Measurements from ENCODE around the gene CDH8. TPM values are rescaled to one million over a fixed set of nuclear protein-coding genes. Genes with fewer than 3 reads are reported as not detected.
"Not testable (repeated sequence)": the region's sequence is repeated elsewhere in the genome, so short reads cannot be mapped to it uniquely, and the experiment has no call there.

CDH8 gene
- total RNA-seq, 1 experiment from 2014 or later, result not detected

DNA sequence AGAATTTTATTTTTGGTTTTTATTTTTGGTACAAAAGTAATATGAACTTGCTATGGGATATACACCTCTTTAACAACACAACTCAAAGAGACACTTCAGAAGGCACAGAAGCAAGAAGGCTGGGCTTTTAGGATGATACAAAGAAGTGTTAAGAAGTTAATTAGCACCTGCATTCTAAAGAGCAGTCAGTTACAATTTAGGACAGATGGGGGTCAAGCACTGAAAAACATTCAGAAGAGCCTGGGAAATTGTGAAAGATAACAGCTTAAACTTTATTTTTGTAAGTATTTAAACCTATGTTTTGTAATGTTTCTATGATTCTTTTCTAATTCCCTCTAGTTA, 163.5 kb downstream of the CDH8 start:
- DNase-seq (ENCODE audit: low read depth), result no peak

DNA sequence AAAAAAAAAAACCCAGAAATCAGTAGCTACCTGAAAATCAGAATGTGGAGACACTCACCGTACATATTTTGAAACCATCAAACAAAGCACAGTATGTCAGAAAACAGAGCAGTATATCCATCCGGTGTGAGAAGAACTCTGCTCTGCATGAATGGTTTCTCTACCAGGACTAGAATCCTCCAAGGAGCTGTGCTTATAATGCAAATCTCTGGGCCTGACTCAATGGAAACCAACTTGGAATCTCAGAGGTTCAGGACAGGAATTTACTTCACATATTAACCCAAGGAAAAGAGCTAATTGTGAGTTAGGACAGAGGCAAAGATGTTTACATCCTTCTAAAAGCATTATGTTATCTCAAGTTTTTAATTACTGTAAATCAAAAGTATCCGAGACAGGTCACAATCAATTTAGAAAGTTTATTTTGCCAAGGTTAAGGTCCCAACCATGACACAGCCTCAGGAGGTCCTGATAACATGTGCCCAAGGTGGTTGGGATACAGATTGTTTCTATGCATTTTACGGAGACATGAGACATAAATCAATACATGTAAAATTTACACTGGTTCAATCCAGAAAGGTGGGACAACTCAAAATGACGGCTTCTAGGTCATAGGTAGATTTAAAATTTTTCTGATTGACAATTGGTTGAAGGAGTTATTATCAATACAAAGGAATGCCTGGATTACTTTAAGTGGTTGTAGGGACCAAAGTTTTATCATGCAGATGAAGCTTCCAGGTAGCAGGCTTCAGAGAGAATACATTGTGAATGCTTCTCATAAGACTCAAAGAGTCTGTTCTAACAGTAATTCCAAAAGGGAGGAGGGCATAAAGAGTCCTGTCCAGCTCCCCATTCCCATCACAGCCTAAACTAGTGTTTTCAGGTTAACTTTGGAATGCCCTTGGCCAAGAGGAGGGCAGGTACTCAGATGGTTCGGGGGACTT, 164.1 kb downstream of the CDH8 start:
- DNase-seq (ENCODE audit: low read depth), result no peak

DNA sequence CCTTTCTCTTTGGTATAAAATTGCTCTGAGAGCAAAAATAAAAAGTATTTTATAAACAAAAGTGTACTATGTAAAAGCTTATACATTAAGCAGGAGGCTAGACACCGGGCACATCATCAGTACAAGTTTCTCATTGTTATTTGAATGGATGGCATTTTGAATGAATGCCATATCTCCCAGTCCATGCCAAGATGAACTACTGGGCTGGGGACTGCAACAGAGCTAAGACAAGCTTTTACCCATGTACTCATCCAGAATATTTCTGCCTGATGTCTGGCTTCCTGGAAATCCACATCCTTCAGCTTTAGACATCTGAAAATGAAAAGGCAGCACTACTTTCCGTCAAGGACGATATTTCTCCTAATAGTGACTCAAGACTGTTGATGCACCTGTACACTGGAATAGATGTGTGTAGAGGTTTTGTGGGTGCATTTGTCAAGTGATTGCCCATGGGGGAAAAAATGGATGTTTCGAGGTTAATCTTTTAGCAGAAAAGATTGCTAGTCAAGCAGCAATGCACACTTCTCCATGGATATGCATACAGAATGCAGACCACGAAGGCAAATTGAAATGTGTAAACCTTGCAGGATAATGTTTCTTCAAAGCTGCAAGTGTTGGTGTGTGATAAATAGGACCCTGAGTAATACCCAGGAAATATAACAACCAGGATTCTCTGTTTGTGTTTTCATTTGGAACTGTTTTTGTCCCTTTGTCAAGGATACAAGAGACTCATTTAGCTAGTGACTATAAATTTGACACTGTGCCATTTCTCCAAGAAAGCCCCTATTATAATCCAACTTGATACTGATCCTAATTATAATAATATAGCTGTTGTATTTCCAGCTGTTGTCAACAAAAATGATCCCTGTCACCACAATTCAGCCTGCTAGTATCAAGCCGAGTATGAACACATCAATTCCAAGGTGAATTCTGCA, 173.8 kb downstream of the CDH8 start:
- DNase-seq (ENCODE audit: low read depth), result no peak

DNA sequence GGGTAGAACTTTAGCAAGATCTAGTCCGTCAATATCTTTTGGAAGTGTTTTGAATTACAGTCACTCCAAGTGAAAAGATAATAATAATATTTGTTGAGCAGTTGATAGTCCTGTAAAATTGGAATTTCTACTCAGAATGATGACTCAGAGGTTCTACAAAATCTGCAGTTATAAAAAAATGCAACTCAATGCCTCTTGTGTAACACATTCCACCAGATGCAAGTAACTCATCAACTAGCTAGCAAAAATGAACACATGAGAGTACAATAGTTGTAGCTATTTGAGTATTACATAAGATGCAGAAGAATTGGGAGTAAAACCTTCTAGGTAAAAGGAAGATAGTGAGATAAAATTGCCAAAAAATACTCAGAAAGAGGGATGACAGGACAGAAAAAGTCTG, 177.2 kb downstream of the CDH8 start:
- no peak for DNase-seq (ENCODE audit: low read depth)

DNA sequence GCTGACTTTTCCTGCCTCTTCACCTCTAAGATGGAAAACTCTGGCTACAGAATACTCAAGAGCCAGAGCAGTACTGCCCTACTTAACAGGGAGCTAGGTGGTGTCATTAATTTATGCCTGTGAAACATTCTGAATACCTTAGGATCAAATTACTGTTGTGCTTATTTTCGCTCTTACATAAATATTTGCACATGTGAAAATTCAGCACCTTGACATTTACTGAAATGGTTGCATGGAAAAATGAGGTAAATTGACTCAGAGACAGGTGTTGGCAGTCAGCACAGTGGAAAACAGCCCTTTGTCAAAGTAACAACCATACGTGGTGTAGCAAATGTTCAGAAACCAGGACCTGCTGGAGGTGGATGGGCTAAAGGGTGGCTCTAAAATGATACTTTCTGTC, 193.6 kb downstream of the CDH8 start:
- DNase-seq (ENCODE audit: low read depth), result no peak

DNA sequence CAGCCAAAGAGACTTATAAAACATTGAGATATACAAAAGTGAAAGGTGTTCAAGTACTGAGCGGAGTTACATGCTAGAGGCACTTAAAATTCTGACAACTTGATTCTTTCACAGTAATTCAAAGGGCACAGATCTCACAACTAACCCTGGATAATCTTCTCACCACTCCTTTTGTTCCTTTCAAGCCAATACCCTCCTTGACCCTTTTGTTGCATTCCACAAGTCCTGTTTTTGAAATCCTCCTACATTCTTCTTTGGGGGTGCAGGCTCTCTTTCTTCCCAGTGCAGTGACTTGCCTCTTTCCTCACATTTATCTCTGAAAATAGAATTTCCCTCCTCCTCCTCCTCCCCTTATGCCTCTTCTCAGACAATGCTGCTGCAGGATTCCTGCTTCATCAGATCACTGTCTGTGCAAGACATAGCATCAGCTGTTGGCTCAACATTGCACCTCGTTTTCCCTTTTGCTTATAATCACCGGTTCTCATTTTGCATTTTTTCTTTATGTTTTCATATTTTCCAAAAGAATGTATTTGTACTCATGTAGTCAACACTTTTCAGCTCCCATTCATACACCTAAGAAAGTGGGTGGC, 199.3 kb downstream of the CDH8 start:
- no peak for DNase-seq (ENCODE audit: low read depth)

DNA sequence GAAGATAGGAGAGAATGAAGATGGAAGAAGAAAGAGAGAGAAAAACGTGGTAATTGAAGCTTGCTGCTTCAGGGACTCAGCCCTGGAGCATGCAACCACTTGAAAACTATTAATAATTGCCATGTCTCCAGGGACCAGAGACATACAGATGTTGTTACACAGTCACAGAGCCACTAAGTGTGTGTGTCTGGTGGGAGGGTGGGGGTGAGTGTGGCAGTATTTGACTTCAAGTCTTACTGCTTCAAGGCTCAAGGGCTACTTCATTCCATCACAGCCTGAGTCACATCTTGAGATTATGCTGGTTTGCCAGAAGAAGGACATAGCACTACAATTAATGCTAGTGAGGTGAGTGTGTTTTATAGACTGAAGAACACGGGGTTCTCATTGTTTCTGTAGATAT, 202.2 kb downstream of the CDH8 start:
- DNase-seq (ENCODE audit: low read depth), result no peak

DNA sequence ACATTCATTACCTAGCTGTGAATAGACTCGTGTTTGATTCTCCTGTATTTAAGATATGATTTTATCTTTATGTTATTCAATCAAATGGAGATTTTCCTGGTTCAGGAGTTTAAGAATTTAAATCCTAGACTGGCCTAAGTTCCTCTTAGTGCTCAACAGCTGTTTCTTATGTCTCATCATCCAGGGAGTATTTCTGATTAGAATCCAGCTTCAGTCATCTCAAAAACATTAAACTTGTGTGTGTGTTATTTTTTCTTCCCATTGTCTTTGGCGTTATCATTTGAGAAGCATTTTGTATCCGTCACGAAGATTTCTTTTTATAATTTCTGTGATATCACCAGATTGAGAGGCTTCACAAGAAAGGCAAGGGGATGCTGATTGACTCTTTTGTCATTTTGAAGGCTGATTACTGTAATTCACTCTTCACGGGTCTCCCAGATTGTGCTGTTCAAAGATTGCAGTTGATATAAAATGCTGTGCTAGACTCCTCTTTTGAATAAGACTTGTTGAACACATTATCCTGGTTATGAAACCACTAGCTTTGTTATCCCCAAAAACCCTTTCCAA, 204.8 kb downstream of the CDH8 start:
- DNase-seq (ENCODE audit: low read depth), result no peak

DNA sequence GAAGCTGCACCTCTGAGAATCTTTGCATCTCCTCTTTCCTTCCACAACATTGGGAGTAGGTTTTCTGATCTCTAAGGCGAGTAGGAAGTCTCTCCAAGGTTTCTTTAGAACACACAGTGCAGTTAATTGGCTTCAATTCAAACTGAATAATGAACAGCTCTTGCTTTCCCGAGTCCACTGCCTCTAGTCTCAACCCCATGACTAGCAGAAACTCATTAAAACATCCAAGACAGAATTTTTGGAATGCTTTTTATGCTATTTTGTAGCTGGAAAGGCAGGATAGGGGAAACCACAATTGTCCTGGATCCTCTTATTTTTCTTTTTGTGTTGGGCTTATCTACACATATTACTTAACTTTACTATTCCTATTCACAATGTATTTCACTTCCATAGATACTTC, 206.6 kb downstream of the CDH8 start:
- DNase-seq (ENCODE audit: low read depth), result no peak

DNA sequence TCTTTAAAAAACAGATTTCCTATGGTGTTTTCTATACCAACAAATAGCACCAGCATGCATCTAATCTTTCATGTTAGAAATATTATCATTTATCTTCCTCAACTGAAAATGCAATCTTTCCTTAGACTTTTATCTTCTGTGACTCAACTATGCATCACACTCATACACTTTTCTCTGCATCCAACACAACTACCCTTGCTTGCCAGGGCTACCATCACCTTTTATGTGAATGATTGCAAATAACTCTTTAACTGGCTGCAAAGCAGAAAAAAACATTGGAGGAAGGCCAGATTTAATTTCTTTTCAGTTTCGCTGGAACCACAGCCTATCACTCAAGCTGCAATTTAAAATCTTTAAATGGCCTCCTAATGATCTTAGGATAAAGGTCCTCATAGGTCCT, 212.9 kb downstream of the CDH8 start:
- no peak for DNase-seq (ENCODE audit: low read depth)

DNA sequence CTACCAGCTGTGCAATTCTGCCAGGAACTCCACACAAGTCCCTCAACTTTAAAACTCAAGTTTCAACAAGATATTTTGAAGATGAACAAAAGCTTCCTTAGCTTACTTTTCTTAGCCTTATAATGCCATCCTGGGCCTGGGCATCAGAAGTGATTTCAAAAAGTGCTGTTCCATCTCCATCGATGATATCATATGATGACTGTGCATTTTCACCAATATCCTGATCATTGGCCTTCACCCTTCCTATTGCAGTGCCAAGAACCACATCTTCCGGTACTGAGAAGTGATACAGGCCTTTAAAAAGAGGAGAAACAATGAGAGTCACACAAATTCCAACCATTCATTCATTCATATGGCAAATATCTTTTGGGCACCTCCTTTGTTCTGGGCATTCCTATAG, 215.4 kb downstream of the CDH8 start:
- no peak for DNase-seq (ENCODE audit: low read depth)

DNA sequence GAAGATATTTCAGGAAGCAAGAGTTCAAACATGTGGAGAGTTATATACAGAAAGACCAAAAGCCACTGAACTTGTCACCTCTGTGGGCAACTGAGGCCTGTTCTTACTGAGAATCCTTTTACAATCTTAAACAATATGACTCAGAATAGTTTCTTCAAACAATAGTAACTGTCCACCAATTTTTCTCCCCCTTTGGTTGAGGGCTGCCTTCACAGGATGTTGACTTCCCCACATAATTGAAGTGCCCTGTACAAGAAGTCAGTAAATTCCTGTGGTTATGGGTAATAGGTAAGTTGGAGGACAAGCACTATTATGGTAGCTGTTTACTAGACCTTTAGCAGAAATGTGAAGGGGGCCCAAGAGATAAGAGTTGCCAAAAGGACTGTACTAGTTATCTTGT, 215.8 kb downstream of the CDH8 start:
- peak; percentile 90 for DNase-seq (ENCODE audit: low read depth)

DNA sequence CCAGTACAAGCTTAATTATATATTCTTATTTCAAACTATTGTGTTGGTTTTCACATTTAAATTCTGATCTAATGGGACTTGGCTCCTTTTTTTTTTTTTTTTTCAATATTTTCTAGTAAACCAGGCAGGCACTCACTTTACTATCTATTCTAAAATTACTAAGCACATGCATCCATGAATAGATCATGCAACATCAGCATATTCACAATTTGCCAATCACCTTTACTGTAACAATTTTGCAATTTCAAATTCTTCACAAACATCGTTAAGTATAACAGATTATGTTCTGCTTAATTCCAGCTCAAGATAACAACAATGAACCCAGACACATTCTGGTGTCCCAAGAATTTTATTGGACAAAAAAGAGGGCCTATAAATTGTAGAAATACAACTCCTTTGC, 217.4 kb downstream of the CDH8 start:
- DNase-seq (ENCODE audit: low read depth), result no peak

DNA sequence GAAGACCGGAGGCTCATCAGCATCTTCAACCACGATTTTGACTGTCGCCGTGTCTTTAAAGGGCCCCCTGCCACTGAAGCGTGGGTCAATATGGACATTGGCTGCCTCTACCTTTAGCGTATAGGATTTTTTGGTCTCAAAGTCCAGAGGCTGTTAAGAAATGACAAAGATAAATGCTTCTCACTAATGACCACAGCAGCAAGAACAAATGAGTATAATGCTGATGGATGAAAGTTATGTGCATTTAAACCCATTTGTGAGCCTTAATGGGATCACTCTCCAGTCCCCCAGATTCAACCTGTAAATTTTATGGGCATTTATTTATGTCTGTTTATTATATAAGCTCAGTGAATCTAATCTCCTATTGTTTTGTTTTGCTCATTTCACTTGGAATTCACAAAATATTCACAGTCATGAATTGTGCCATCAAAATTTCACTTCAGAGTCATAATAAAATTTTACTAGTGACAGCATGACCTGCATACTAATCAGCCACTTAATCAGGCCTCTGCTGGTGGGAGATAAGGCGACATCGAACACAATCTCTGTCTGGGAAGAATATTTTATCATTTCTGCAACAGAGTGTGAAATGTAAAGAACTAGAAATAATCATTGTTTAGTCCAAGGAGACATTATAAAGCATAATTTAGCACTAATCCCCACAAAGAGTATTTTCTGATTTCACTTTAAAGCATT, 218.5 kb downstream of the CDH8 start:
- DNase-seq (ENCODE audit: low read depth), result no peak

DNA sequence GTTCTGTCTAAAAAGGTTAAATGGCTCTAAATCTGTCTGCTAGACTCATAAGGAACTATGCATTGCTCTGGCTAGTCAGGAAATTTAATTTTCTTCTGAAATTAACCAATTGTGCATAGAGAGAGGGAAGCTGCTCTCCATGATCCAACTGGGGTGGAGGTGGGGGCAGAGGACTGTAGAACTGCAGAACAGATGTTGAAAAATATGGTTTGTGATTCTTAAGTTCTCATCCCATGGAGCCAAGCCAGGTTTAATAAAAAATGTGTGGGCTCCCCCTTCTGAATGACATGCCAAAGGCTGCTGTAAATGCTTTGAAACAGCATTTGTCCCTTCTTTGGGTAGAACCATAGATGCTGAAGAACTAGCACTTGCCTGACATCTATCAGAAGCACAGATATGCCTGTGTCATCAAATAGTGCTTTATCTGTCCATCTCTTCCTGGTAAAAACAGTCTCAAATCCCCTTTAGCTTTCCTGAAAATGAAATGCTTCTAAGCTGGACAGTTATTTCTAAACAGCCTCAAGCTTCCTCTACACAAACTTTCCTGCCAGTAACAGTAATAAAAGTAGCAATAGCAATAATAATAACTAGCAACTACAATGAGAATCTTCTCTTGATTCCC, 221.4 kb downstream of the CDH8 start:
- DNase-seq (ENCODE audit: low read depth), result no peak

DNA sequence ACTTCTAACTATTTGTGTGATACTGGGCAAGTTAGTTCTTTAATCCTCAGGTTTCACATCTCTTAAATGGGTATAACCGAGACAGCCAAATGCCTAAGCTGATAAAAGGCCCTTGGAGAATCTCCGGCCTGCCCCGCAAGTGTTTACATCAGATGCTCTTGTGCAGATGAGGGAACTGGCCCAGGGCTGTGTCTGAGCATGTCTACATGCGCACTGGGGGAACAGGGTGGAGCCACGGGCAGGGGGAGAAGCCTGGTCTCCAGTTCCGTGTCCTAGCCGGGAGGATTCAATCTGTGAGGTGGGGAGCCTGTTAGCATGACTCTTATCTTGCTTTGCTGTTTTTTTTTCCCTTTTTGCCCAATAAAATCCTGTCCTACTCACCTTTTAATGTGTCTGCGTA, 222.9 kb downstream of the CDH8 start:
- no peak for DNase-seq (ENCODE audit: low read depth)

DNA sequence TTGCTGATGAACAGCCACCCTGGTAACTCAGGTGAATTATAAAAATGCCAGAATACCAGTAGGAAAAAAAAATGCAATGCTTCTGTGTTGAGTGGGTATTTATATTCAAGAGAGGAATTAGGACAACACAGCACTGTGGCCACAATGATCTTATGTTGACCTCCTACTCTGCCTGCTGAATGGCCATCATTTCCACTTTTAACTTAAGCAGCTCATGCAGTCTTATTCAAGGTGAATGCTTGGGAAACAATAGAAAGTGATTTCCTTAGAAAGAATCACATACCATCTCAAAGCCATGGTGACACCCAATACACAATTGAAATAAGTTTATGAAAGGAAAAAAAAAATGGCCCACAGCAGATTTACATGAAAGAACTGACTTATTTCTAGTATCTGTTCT, 224.0 kb downstream of the CDH8 start:
- DNase-seq (ENCODE audit: low read depth), result no peak

DNA sequence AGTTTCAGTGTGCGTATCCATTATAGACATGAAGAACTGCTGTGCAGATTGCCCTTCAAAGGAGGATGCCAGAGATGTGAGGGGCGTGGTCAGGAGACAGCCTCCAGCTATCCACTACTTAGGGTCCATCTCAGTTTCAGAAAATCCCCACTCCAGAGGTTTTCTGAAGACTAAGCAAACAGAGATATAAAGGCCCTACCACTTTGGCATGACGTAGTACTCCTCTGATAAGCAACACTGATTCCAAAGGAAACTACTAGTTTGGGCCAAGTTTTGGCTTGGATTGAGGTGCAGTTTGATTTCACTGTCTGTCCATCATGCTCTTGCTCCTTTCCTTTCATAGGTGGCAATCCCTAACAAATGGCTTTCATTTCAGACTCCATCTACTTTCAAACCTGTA, 228.7 kb downstream of the CDH8 start:
- no peak for DNase-seq (ENCODE audit: low read depth)

DNA sequence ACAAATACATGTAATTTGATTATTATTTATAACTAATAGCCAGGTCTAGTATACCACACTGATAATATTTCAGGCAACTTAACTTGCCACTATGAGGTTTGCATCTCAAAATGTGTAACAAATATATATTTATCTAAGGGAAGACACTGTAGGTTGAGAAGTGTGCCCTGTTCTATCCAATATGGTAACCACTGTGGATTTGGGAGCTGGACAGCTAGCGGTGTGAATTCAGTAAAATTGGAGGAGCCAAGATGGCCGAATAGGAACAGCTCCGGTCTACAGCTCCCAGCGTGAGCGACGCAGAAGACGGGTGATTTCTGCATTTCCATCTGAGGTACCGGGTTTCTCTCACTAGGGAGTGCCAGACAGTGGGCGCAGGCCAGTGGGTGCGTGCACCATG, 235.0 kb downstream of the CDH8 start:
- DNase-seq (ENCODE audit: low read depth), result not testable (repeated sequence)

DNA sequence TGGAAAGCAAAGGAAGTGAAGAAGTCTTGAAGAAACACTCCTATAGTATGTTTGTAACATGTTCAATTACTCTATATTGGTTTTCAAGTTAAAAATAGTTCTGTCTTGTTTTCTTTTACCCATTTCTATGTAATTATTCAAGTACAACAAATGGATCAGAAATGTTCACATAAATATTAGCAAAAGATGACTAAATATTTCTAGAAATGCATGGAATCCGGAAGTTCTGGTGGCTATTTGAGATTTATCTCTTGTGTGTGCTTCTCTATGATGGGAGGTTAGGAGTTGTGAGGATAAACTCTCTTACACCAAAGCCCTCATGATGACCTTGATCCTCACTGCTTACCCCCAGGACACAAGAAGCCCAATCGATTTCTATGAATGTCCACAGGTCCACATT, 237.5 kb downstream of the CDH8 start:
- DNase-seq (ENCODE audit: low read depth), result no peak
